ENCODE data around the gene SET.

- no peak for TF ChIP-seq FOXM1 (IDR thresholded peaks at IDR 0.05; ENCODE audit: borderline replicate concordance)
- no peak for TF ChIP-seq TARDBP (IDR thresholded peaks at IDR 0.05)
- no peak for TF ChIP-seq BHLHE40 (IDR thresholded peaks at IDR 0.05; ENCODE audit: borderline replicate concordance)
- TF ChIP-seq SP1 (IDR thresholded peaks at IDR 0.05): no peak
- no peak for TF ChIP-seq SUZ12 (IDR thresholded peaks at IDR 0.05)
- no peak for TF ChIP-seq ELF4 (IDR thresholded peaks at IDR 0.05)
- no peak for TF ChIP-seq PKNOX1 (IDR thresholded peaks at IDR 0.05)
- TF ChIP-seq NFRKB (IDR thresholded peaks at IDR 0.05): no peak
- TF ChIP-seq L3MBTL2 (conservative IDR thresholded peaks at IDR 0.05): no peak
- no peak for TF ChIP-seq FOXA1 (IDR thresholded peaks at IDR 0.05)
- no peak for TF ChIP-seq ZNF384 (IDR thresholded peaks at IDR 0.05)
- TF ChIP-seq LEF1 (IDR thresholded peaks at IDR 0.05; ENCODE audit: borderline replicate concordance): no peak
- TF ChIP-seq CTBP1 (IDR thresholded peaks at IDR 0.05; ENCODE audit: borderline replicate concordance): no peak
- TF ChIP-seq ARNT (IDR thresholded peaks at IDR 0.05): no peak
Measured at GRCh38 chr9:128722380-128723351, 33.6 kb downstream of the SET start.

Data from HEK293T (cell line).